HG03520 (cell line): ENCODE data around the gene PGM5.

Experiments
- ATAC-seq: cut with Tn5 transposase; IDR thresholded peaks from one replicate; pipeline ENCODE4 v1.9.1; 2021; ENCODE audit warnings: mild to moderate bottlenecking, moderate library complexity; ENCODE audit not compliant: unreplicated experiment

Gene PGM5

GRCh38 chr9:68530618-68531017 lies 174.2 kb downstream of the PGM5 start:
- no peak for ATAC-seq

GRCh38 chr9:68532131-68532530 lies 175.7 kb downstream of the PGM5 start:
- no peak for ATAC-seq

GRCh38 chr9:68533678-68534077 lies 177.3 kb downstream of the PGM5 start:
- no peak for ATAC-seq

- ATAC-seq, result no peak
Measured at GRCh38 chr9:68536876-68537615, 180.6 kb downstream of the PGM5 start.

- ATAC-seq, result no peak
Measured at GRCh38 chr9:68537616-68537880, 181.1 kb downstream of the PGM5 start.

- ATAC-seq, result no peak
Measured at GRCh38 chr9:68538200-68538599, 181.8 kb downstream of the PGM5 start.

- no peak for ATAC-seq
Measured at GRCh38 chr9:68540712-68541535, 184.5 kb downstream of the PGM5 start, which contains the start of gene TMEM252. Gene TMEM252 (minus strand): TSS chr9:68540883. CDS start chr9:68540814, 69 bp downstream.

- no peak for ATAC-seq
Measured at GRCh38 chr9:68541568-68541967, 185.2 kb downstream of the PGM5 start.

GRCh38 chr9:68545033-68545705 lies 188.8 kb downstream of the PGM5 start:
- ATAC-seq, result peak; percentile 54

GRCh38 chr9:68546596-68547390 lies 190.4 kb downstream of the PGM5 start:
- ATAC-seq, result peak; percentile 66

- ATAC-seq, result no peak
Measured at GRCh38 chr9:68547417-68547816, 191.0 kb downstream of the PGM5 start.

GRCh38 chr9:68548241-68548640 lies 191.8 kb downstream of the PGM5 start:
- ATAC-seq, result no peak

GRCh38 chr9:68551191-68551590 lies 194.8 kb downstream of the PGM5 start:
- ATAC-seq, result no peak

- no peak for ATAC-seq
Measured at GRCh38 chr9:68552700-68553476, 196.5 kb downstream of the PGM5 start.

- ATAC-seq, result no peak
Measured at GRCh38 chr9:68555437-68556150, 199.2 kb downstream of the PGM5 start.

GRCh38 chr9:68558545-68558944 lies 202.1 kb downstream of the PGM5 start:
- no peak for ATAC-seq

GRCh38 chr9:68560071-68560844 lies 203.8 kb downstream of the PGM5 start:
- peak; percentile 56 for ATAC-seq

- ATAC-seq, result no peak
Measured at GRCh38 chr9:68562461-68562860, 206.1 kb downstream of the PGM5 start.

GRCh38 chr9:68567565-68567964 lies 211.2 kb downstream of the PGM5 start:
- no peak for ATAC-seq
